GF-D8 (cell line): ENCODE data around the gene ZNF784.
A peak's percentile ranks its signal among the peaks of the same experiment; 100 is the strongest.

Experiments used
- DNase-seq: peaks from one replicate; lab custom pipeline; 2025; lab: John Stamatoyannopoulos, UW

ZNF784 gene

DNA sequence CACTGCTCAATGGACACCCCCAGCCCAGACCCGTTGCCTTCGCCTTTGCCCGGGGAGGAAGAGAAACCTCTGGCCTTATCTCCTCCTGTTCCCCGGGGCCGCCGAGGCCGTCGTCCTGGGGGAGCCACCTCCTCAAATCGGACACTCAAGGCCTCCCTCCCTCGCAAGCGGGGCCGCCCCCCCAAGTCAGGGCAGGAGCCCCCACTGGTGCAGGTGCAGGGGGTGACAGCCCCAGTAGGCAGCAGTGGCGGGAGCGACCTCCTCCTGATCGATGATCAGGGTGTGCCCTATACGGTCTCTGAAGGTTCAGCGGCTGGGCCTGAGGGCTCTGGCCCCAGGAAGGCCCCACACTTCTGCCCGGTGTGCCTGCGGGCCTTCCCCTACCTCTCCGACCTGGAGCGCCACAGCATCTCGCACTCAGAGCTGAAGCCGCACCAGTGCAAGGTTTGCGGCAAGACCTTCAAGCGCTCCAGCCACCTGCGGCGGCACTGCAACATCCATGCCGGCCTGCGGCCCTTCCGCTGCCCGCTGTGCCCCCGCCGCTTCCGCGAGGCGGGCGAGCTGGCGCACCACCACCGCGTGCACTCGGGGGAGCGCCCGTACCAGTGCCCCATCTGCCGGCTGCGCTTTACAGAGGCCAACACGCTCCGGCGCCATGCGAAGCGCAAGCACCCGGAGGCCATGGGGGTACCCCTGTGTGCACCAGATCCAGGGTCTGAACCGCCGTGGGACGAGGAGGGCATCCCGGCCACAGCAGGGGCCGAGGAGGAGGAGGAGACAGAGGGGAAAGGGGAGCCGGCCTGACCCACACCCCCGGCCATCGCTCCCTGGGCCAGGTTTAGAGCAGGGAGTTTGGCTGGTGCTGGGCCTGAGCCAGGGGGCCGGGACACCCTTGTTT, 22.0 kb downstream of the ZNF784 start:
- no peak for DNase-seq

- DNase-seq, result no peak
These were observed 23.3 kb downstream of the ZNF784 start for GRCh38 chr19:55601084-55601483.

- no peak for DNase-seq
These were observed 23.7 kb downstream of the ZNF784 start for GRCh38 chr19:55600662-55601028.

- DNase-seq, result peak; percentile 84
These were observed 24.3 kb downstream of the ZNF784 start, which contains the start of gene ZNF524 for GRCh38 chr19:55599842-55600661. ZNF524 (plus strand) TSS chr19:55600288; CDS start chr19:55602113, 1,825 bp downstream.

GRCh38 chr19:55599468-55599841, 24.9 kb downstream of the ZNF784 start, which contains the start of gene FIZ1:
FIZ1 (minus strand) TSS chr19:55599517; CDS start chr19:55597865, 1,652 bp downstream.
- DNase-seq, result peak; percentile 94

GRCh38 chr19:55598719-55599467, 25.5 kb downstream of the ZNF784 start:
- DNase-seq, result peak; percentile 73

- DNase-seq, result no peak
These were observed 26.3 kb downstream of the ZNF784 start for GRCh38 chr19:55598034-55598433.

GRCh38 chr19:55597501-55597921, 26.9 kb downstream of the ZNF784 start:
- no peak for DNase-seq

- no peak for DNase-seq
These were observed 28.1 kb downstream of the ZNF784 start for GRCh38 chr19:55596304-55596703.

DNA sequence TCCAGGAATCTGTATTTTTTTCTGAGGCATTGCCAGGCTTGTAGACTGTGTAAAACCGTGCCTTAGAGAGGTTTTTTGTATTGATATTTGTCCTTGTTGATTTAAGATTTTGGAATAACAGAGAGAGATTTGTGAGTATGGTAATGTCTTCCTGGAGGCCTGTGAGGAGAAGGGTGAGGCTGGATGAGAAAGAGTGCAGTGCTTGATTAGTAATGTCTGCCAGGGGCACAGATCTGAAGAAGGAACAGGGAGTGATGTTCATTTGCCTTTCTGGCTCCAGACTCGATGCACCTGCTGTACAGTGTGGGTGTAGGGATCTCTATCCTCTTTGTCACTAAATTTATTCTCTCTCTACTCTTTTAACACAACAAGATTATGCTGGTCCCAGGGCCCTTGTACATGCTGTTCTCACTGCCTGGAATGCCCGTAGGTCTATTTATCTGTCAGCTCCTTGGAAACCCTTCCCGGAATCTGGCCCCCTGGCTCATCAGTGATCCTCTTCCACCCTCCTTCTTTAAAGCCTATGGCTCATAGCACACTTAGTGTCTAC, 29.3 kb downstream of the ZNF784 start:
- DNase-seq, result no peak

DNA sequence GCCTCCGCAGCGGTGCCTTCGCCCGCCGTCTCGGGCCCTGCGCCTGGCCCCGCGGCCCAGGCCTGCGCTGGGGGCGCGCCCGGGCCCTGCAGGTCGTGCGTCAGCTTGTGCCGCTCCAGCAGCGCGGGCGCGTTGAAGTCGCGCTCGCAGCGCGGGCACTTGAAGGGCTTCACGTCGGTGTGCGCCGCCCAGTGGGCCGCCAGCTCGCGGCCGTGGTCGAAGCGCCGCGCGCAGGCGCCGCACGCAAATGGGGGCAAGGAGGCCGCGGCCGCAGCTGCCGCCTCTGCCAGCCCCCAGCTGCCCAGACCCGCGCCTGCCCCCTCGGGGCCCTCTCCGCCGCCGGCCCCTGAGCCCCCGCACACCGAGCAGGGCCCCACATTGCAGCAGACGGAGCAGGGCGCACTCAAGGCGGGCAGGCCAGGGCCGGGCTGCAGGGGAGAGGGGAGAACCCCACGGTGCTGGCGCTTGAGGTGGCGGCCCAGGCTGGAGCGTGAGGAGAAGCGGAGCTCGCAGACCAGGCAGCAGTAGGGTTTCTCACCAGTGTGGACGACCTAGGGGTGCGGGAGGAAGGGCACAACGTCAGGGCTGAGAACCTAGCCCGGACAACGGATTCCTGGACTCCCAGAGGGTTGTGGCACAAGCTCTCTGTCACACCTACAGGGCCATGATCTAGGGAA, 31.1 kb downstream of the ZNF784 start:
- DNase-seq, result no peak

DNA sequence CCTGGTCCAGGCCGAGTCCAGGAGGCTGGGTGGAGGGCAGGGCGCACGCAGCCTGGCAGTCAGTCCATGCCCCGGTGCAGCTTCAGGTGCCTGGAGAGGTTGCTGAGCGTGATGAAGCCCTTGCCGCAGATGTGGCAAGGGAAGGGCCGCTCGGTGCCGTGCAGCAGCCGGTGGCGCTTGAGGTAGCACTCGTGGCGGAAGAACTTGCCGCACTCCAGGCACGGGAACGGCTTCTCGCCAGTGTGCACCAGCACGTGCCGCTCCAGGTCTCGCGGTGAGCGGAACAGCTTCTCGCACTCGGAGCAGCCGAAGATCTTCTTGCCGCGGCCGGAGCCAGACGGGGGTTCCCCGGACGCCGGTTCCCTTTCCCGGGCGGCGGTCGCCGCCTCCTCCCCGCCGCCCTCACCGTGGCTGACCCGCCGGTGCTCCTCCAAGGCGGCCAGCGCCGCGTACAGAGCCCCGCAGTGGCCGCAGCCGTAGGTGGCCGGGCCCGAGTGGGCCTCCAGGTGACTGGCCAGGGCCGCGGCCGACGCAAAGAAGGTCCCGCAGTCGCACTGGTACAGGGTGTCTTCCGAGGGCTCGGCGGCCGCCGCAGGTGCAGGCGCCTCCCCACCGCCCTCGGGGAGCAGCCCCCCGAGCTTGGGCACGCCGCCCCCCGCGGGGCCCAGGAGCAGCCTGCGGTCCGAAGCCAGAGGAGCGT, 31.8 kb downstream of the ZNF784 start:
- no peak for DNase-seq

GRCh38 chr19:55591555-55591954, 32.8 kb downstream of the ZNF784 start:
- DNase-seq, result no peak

DNA sequence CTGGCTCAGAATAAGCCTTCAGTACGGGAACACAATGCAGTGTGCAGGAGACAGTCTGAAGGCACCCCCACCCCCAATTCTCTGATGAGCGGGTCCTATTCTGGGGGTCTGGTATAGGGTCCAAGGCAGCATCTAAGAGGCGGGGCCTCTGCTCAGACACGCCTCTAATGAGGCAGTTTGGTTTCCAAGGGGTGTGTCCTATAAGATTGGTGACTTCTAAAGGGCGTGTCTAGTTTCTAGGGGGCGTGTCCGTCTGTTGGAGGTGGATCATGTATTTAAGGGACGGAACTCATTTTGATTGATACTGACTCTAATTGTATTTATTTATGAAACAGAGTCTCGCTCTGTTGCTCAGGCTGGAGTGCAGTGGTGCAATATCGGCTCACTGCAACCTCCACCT, 33.7 kb downstream of the ZNF784 start:
- no peak for DNase-seq

GRCh38 chr19:55590109-55590508, 34.3 kb downstream of the ZNF784 start:
- DNase-seq, result no peak

- DNase-seq, result no peak
These were observed 35.6 kb downstream of the ZNF784 start for GRCh38 chr19:55588738-55589137.

- DNase-seq, result no peak
These were observed 37.2 kb downstream of the ZNF784 start for GRCh38 chr19:55586976-55587668.

- no peak for DNase-seq
These were observed 38.6 kb downstream of the ZNF784 start for GRCh38 chr19:55585658-55586339.

DNA sequence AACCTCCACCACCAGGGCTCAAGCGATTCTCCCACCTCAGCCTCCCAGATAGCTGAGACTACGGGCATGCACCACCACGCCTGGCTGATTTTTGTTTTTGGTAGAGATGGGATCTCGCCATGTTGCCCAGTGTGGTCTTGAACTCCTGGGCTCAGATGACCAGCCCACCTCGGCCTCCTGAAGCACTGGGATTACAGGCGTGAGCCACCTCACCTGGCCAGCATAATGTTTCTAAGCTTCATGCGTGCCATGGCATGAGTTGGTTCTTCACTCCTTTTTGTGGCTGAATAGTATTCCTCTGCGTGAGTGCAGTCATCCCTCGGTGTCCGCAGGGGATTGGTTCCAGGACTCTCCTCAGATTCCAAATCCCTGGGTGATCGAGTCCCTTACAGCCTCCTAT, 39.5 kb downstream of the ZNF784 start:
- DNase-seq, result no peak
